GM10248 (cell line): ENCODE measurements around the gene SMYD4.
"Not testable (repeated sequence)": the region's sequence is repeated elsewhere in the genome, so short reads cannot be mapped to it uniquely, and the experiment has no call there.

ENCODE experiments used
- CTCF ChIA-PET: fragments of 300-600 bp; sonication (Branson Sonifier 250); formaldehyde crosslinking; extraction: SDS; loops from one replicate; lab custom pipeline; 2021; ENCODE audit warnings: antibody characterized with exemption; lab: Yijun Ruan, JAX
- POLR2A ChIA-PET: fragments of 350-650 bp; sonication (Branson Sonifier 250); formaldehyde crosslinking; extraction: SDS; loops from one replicate; lab custom pipeline; 2020; ENCODE audit warnings: antibody characterized with exemption; lab: Yijun Ruan, JAX
- DNase-seq: peaks from one replicate; pipeline ENCODE4 v3.0.0; 2012; ENCODE audit errors: extremely low spot score
- TF ChIP-seq, protein P1 (sequence below): IDR thresholded peaks from 2 replicates; pipeline ENCODE4 v1.5.1; 2012; ENCODE audit warnings: mild to moderate bottlenecking, low read depth; ENCODE audit errors: extremely low read depth, missing control alignments, control extremely low read depth

Gene SMYD4

DNA sequence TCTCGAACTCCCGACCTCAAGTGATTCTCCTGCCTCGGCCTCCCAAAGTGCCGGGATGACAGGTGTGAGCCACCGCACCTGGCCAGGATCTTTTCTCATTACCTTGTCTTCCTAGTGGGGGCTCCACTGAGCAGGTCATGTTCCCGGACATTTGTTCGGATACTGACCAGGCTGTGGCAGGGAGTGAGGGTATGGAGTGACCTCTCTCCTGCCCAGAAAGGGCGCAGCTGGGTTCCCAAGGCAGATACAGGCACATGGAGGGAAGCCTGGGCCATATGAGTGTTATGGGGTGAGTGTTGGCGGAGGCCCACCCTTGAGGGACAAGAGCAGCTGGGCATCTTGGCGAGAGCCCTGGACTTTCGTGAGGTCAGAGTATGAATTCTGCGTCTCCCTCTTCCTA, 62.3 kb downstream of the SMYD4 start:
- ChIA-PET POLR2A (no interaction called here), CTCF (no interaction called here)
- no peak for DNase-seq
- TF ChIP-seq, protein P1, sequence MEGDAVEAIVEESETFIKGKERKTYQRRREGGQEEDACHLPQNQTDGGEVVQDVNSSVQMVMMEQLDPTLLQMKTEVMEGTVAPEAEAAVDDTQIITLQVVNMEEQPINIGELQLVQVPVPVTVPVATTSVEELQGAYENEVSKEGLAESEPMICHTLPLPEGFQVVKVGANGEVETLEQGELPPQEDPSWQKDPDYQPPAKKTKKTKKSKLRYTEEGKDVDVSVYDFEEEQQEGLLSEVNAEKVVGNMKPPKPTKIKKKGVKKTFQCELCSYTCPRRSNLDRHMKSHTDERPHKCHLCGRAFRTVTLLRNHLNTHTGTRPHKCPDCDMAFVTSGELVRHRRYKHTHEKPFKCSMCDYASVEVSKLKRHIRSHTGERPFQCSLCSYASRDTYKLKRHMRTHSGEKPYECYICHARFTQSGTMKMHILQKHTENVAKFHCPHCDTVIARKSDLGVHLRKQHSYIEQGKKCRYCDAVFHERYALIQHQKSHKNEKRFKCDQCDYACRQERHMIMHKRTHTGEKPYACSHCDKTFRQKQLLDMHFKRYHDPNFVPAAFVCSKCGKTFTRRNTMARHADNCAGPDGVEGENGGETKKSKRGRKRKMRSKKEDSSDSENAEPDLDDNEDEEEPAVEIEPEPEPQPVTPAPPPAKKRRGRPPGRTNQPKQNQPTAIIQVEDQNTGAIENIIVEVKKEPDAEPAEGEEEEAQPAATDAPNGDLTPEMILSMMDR = no peak

GRCh38 chr17:1766382-1767135, 63.1 kb downstream of the SMYD4 start:
- TF ChIP-seq, protein P1 = no peak
- CTCF ChIA-PET = interaction anchor here (1.1 to 1.5 kb wide), 5 partner anchors 9 to 192 kb away, joined by 3 to 4 read pairs (median 3); no protein-coding TSS in a partner anchor
- DNase-seq = no peak
- POLR2A ChIA-PET = no interaction called here

DNA sequence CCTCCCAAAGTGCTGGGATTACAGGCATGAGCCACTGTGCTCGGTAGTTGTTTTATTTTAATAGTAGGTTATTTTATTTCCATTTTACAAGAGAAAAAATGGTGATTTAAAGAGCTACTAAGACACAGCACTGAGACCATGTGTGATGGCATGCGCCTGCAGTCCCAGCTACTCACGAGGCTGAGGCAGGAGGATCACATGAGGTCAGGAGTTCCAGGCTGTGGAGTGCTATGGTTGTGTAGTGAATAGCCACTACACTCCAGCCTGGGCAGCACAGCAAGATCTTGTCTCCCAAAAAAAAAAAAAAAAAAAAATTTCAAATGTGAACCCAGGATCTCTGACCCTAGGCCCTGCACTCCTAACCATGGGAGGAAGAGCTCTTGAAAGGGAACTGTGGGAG, 64.1 kb downstream of the SMYD4 start:
- DNase-seq = no peak
- ChIA-PET CTCF (interaction anchor here (1.1 to 1.5 kb wide), 4 partner anchors 38 to 192 kb away, joined by 3 read pairs; no protein-coding TSS in a partner anchor), POLR2A (no interaction called here)
- TF ChIP-seq, protein P1 = no peak

- DNase-seq, CTCF ChIA-PET: not testable (repeated sequence)
- POLR2A ChIA-PET = interaction anchor here (0.7 kb wide), 1 partner anchor 61 kb away, joined by 4 read pairs; no protein-coding TSS in a partner anchor
These were observed 65.0 kb downstream of the SMYD4 start for GRCh38 chr17:1764705-1765104.

- TF ChIP-seq, protein P1 = no peak
- POLR2A ChIA-PET = no interaction called here
- CTCF ChIA-PET = interaction anchor here (1.0 kb wide), 1 partner anchor 43 kb away, joined by 4 read pairs; no protein-coding TSS in a partner anchor
- no peak for DNase-seq
These were observed 65.4 kb downstream of the SMYD4 start for GRCh38 chr17:1764284-1764683.

- TF ChIP-seq, protein P1 = no peak
- no peak for DNase-seq
- POLR2A ChIA-PET = no interaction called here
- CTCF ChIA-PET = interaction anchor here (0.9 to 1.1 kb wide), 3 partner anchors 10 to 42 kb away, joined by 3 to 4 read pairs (median 3); no protein-coding TSS in a partner anchor
These were observed 66.5 kb downstream of the SMYD4 start for GRCh38 chr17:1762901-1763898.
